Measurements from ENCODE around the gene UNC5B.

- TF ChIP-seq CTCF (IDR thresholded peaks at IDR 0.05 in 2 of 3, conservative IDR thresholded peaks at IDR 0.05 in 1 of 3; ENCODE audit: borderline replicate concordance in 1 of 3, insufficient read depth in 1 of 3, low read depth in 2 of 3, low read length in 2 of 3) = no peak
- TF ChIP-seq EZH2 (IDR thresholded peaks at IDR 0.05) = no peak
- no peak for TF ChIP-seq JUND (IDR thresholded peaks at IDR 0.05)
- no peak for TF ChIP-seq POLR2AphosphoS5 (IDR thresholded peaks at IDR 0.05; ENCODE audit: low read depth, low read length)
- no peak for TF ChIP-seq CBX3 (IDR thresholded peaks at IDR 0.05; ENCODE audit: low read depth)
- TF ChIP-seq POLR2A (IDR thresholded peaks at IDR 0.05; ENCODE audit: borderline replicate concordance, extremely low read depth, insufficient read depth, insufficient read length) = no peak
- TF ChIP-seq SP1 (IDR thresholded peaks at IDR 0.05; ENCODE audit: low read depth) = no peak
- no peak for TF ChIP-seq EGR1 (IDR thresholded peaks at IDR 0.05; ENCODE audit: low read depth)
- TF ChIP-seq ELF1 (IDR thresholded peaks at IDR 0.05; ENCODE audit: borderline replicate concordance, low read depth) = no peak
Observed at GRCh38 chr10:71287456-71287855, 75.1 kb downstream of the UNC5B start.

All from HCT116 (cell line).